Keratinocyte (primary cell): ENCODE data around the gene RAP1GAP2.

Experiments used
- CTCF ChIP-seq, 3 experiments: IDR thresholded peaks in 1 of 3; conservative IDR thresholded peaks in 1 of 3; optimal IDR thresholded peaks in 1 of 3; 2 replicates in 2 of 3; 3 replicates in 1 of 3; pipeline versions ENCODE3 to v1.5.1; 2011; ENCODE audit warnings: low read length in 3 of 3, mild to moderate bottlenecking in 3 of 3, moderate library complexity in 2 of 3, control low read depth in 1 of 3, inconsistent platforms in 1 of 3; ENCODE audit not compliant: insufficient read depth in 2 of 3; ENCODE audit errors: extremely low read depth in 1 of 3
- EZH2 ChIP-seq: IDR thresholded peaks from one replicate; pipeline ENCODE4 v1.6.1; 2012; ENCODE audit warnings: inconsistent platforms, mild to moderate bottlenecking, low read length, moderate library complexity

GRCh38 chr17:3025421-3026124, 229.3 kb downstream of the RAP1GAP2 start:
- TF ChIP-seq CTCF (optimal IDR thresholded peaks at IDR 0.05 in 1 of 3, IDR thresholded peaks at IDR 0.05 in 1 of 3, conservative IDR thresholded peaks at IDR 0.05 in 1 of 3; ENCODE audit: extremely low read depth in 1 of 3, insufficient read depth in 2 of 3, low read length in 3 of 3) = no peak
- TF ChIP-seq EZH2 = no peak
